ENCODE data around the gene FMC1.

FMC1 gene

GRCh38 chr7:139360210-139360947 is 19.2 kb downstream of the FMC1 start (continued):
- TF ChIP-seq ZNF704 (tag by site-specific recombination; IDR thresholded peaks at IDR 0.05) (no peak), ZBTB8A (tag by site-specific recombination; IDR thresholded peaks at IDR 0.05) (peak; percentile 98), YY2 (tag by site-specific recombination; IDR thresholded peaks at IDR 0.05) (peak; percentile 47; the same call in 1 of the 2 replicates), ZBTB11 (tag by site-specific recombination; conservative IDR thresholded peaks at IDR 0.05; ENCODE audit: low read depth) (peak; percentile 85), ZBTB10 (tag by site-specific recombination; IDR thresholded peaks at IDR 0.05) (peak; percentile 97), ZXDB (tag by site-specific recombination; IDR thresholded peaks at IDR 0.05) (0 out of 2 replicates have a peak, but pooled peaks have one; percentile 7), GLIS1 (tag by site-specific recombination; IDR thresholded peaks at IDR 0.05) (peak; percentile 78; the same call in 1 of the 2 replicates), GLI2 (tag by site-specific recombination; IDR thresholded peaks at IDR 0.05; ENCODE audit: borderline replicate concordance, low read depth) (no peak), PRDM6 (tag by site-specific recombination; IDR thresholded peaks at IDR 0.05) (no peak), GLIS2 (tag by site-specific recombination; IDR thresholded peaks at IDR 0.05) (peak; percentile 97), SETDB1 (IDR thresholded peaks at IDR 0.05; ENCODE audit: insufficient read length, low read length) (no peak), ZNF394 (tag by site-specific recombination; IDR thresholded peaks at IDR 0.05; ENCODE audit: borderline replicate concordance) (peak; percentile 57), ZNF629 (tag by site-specific recombination; IDR thresholded peaks at IDR 0.05) (peak; percentile 33; the same call in 1 of the 2 replicates), ZNF341 (tag by site-specific recombination; IDR thresholded peaks at IDR 0.05; ENCODE audit: low read depth) (peak; percentile 8; the same call in 1 of the 2 replicates), SP2 (tag by site-specific recombination; IDR thresholded peaks at IDR 0.05) (peak; percentile 97), PRDM2 (tag by site-specific recombination; IDR thresholded peaks at IDR 0.05; ENCODE audit: borderline replicate concordance) (no peak), ZNF610 (tag by site-specific recombination; IDR thresholded peaks at IDR 0.05; ENCODE audit: borderline replicate concordance) (no peak), ZNF37A (tag by site-specific recombination; IDR thresholded peaks at IDR 0.05) (no peak), ZNF114 (tag by site-specific recombination; IDR thresholded peaks at IDR 0.05) (no peak)
- TF ChIP-seq, protein P1, sequence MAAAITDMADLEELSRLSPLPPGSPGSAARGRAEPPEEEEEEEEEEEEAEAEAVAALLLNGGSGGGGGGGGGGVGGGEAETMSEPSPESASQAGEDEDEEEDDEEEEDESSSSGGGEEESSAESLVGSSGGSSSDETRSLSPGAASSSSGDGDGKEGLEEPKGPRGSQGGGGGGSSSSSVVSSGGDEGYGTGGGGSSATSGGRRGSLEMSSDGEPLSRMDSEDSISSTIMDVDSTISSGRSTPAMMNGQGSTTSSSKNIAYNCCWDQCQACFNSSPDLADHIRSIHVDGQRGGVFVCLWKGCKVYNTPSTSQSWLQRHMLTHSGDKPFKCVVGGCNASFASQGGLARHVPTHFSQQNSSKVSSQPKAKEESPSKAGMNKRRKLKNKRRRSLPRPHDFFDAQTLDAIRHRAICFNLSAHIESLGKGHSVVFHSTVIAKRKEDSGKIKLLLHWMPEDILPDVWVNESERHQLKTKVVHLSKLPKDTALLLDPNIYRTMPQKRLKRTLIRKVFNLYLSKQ (tag by site-specific recombination; IDR thresholded peaks at IDR 0.05; ENCODE audit: borderline replicate concordance), result no peak
